H1 (cell line): ENCODE results near the gene ADD2. TPM values are rescaled to one million over a fixed set of nuclear protein-coding genes. Genes with fewer than 3 reads are reported as not detected.

Experiments
- CTCF ChIA-PET: fragments of 300-600 bp; sonication (Branson Sonifier 250); formaldehyde crosslinking; loops from one replicate; lab custom pipeline; 2021; ENCODE audit not compliant: partially characterized antibody; lab: Charles Lee
- POLR2A ChIA-PET: fragments of 300-600 bp; sonication (Branson Sonifier 250); formaldehyde crosslinking; loops from one replicate; lab custom pipeline; 2021; ENCODE audit warnings: inconsistent platforms; ENCODE audit not compliant: partially characterized antibody; lab: Charles Lee
- DNase-seq, 2 experiments: peaks; one replicate each; pipeline versions ENCODE4 v3.0.0 to v3.0.0-alpha.2; 2010 to 2022; ENCODE audit warnings: low spot score in 2 of 2, low read depth in 1 of 2, mixed read lengths in 1 of 2
- FAIRE-seq: peaks from 2 replicates; lab custom pipeline; 2011; peaks lifted over from hg19 to GRCh38; lab: Jason Lieb, UNC
- H2AFZ ChIP-seq: 2 replicates; pipeline ENCODE4 v1.8.1; 2012; ENCODE audit warnings: low read length, inconsistent platforms
- H2AK5ac ChIP-seq: 2 replicates; pipeline ENCODE4 v1.6.1; 2013; ENCODE audit warnings: low read depth, low read length
- H2BK120ac ChIP-seq: replicated peaks from 2 replicates; pipeline ENCODE3; 2013; ENCODE audit warnings: low read depth, low read length, inconsistent platforms
- H2BK12ac ChIP-seq: 2 replicates; pipeline ENCODE4 v1.6.1; 2013; ENCODE audit warnings: low read depth, low read length
- H2BK15ac ChIP-seq: 2 replicates; pipeline ENCODE4 v1.6.1; 2013; ENCODE audit warnings: low read length
- H2BK20ac ChIP-seq: 2 replicates; pipeline ENCODE4 v1.6.1; 2013; ENCODE audit warnings: low read length
- H2BK5ac ChIP-seq: 2 replicates; pipeline ENCODE4 v1.6.1; 2013; ENCODE audit warnings: low read depth, low read length
- H3K14ac ChIP-seq: 2 replicates; pipeline ENCODE4 v1.6.1; 2013; ENCODE audit warnings: inconsistent platforms; ENCODE audit not compliant: insufficient read length
- H3K18ac ChIP-seq: 2 replicates; pipeline ENCODE4 v1.6.1; 2013; ENCODE audit warnings: low read length; ENCODE audit errors: extremely low read depth
- H3K23ac ChIP-seq: 2 replicates; pipeline ENCODE4 v1.6.1; 2013; ENCODE audit warnings: inconsistent platforms; ENCODE audit not compliant: insufficient read length
- H3K23me2 ChIP-seq: 2 replicates; pipeline ENCODE4 v1.6.1; 2013; ENCODE audit warnings: low read depth, low read length
- H3K27ac ChIP-seq: 2 replicates; pipeline ENCODE4 v1.6.1; 2011; ENCODE audit warnings: low read depth, low read length, inconsistent platforms
- H3K27me3 ChIP-seq, 4 experiments: replicated peaks in 1 of 4; 1 replicate in 1 of 4; 2 replicates in 3 of 4; pipeline versions ENCODE4 v1.6.1 to v1.8.1; 2011 to 2013; ENCODE audit warnings: low read length in 3 of 4, mild to moderate bottlenecking in 3 of 4, inconsistent platforms in 2 of 4, mixed read lengths in 2 of 4, moderate library complexity in 1 of 4; ENCODE audit not compliant: control insufficient read depth in 3 of 4, insufficient read depth in 3 of 4; ENCODE audit errors: extremely low read depth in 1 of 4
- H3K36me3 ChIP-seq, 4 experiments: 2 replicates each; pipeline versions ENCODE4 v1.6.1 to v1.8.1; 2011 to 2013; ENCODE audit warnings: mild to moderate bottlenecking in 4 of 4, low read length in 3 of 4, moderate library complexity in 2 of 4, control low read depth in 1 of 4, inconsistent platforms in 1 of 4; ENCODE audit not compliant: insufficient read depth in 4 of 4, control insufficient read depth in 2 of 4
- H3K4ac ChIP-seq: replicated peaks from 2 replicates; pipeline ENCODE3; 2013; ENCODE audit warnings: low read length, low read depth, mixed read lengths, inconsistent platforms; ENCODE audit not compliant: insufficient read length
- H3K4me1 ChIP-seq, 4 experiments: replicated peaks in 1 of 4; 1 replicate in 1 of 4; 2 replicates in 3 of 4; pipeline versions ENCODE4 v1.6.1 to v1.8.1; 2011 to 2013; ENCODE audit warnings: low read length in 3 of 4, inconsistent platforms in 2 of 4, mixed read lengths in 1 of 4; ENCODE audit not compliant: insufficient read depth in 4 of 4, control insufficient read depth in 3 of 4
- H3K4me2 ChIP-seq, 2 experiments: 2 replicates each; pipeline versions ENCODE4 v1.6.1 to v1.8.1; 2011 to 2013; ENCODE audit warnings: low read depth in 2 of 2, low read length in 2 of 2, control low read depth in 1 of 2, inconsistent platforms in 1 of 2, mild to moderate bottlenecking in 1 of 2; ENCODE audit not compliant: insufficient read depth in 1 of 2
- H3K4me3 ChIP-seq, 4 experiments: fragments of 200-600, 300-600 bp in 1 of 4; sonication (generic), shearing (Covaris generic), sonication (Bioruptor Twin) in 1 of 4; 2 replicates each; pipeline versions ENCODE4 v1.5.1 to v1.8.1; 2011 to 2016; ENCODE audit warnings: low read length in 4 of 4, low read depth in 3 of 4, control low read depth in 2 of 4, inconsistent platforms in 2 of 4, mild to moderate bottlenecking in 2 of 4, mixed read lengths in 1 of 4, moderate library complexity in 1 of 4; ENCODE audit not compliant: insufficient read depth in 2 of 4; ENCODE audit errors: extremely low read depth in 1 of 4
- H3K56ac ChIP-seq: replicated peaks from 2 replicates; pipeline ENCODE3; 2013; ENCODE audit warnings: low read depth, mild to moderate bottlenecking, mixed read lengths, low read length, inconsistent platforms; ENCODE audit not compliant: insufficient read length
- H3K79me1 ChIP-seq: 2 replicates; pipeline ENCODE4 v1.6.1; 2013; ENCODE audit warnings: low read depth, low read length, control low read depth
- H3K79me2 ChIP-seq, 2 experiments: 2 replicates each; pipeline versions ENCODE4 v1.6.1 to v1.8.1; 2012 to 2013; ENCODE audit warnings: low read length in 2 of 2, mild to moderate bottlenecking in 2 of 2, inconsistent platforms in 1 of 2; ENCODE audit not compliant: insufficient read depth in 2 of 2, control insufficient read depth in 1 of 2
- H3K9ac ChIP-seq, 4 experiments: replicated peaks in 1 of 4; 1 replicate in 1 of 4; 2 replicates in 3 of 4; pipeline versions ENCODE4 v1.6.1 to v1.8.1; 2011 to 2013; ENCODE audit warnings: low read depth in 3 of 4, low read length in 3 of 4, control low read depth in 2 of 4, mild to moderate bottlenecking in 2 of 4, moderate library complexity in 2 of 4, inconsistent platforms in 1 of 4; ENCODE audit errors: extremely low read depth in 1 of 4
- H3K9me3 ChIP-seq, 2 experiments: 2 replicates each; pipeline versions ENCODE4 v1.6.1 to v1.8.1; 2012 to 2013; ENCODE audit warnings: mild to moderate bottlenecking in 2 of 2, moderate library complexity in 2 of 2, control low read depth in 1 of 2, inconsistent platforms in 1 of 2, low read depth in 1 of 2, low read length in 1 of 2, mixed read lengths in 1 of 2; ENCODE audit not compliant: insufficient read depth in 2 of 2
- H4K20me1 ChIP-seq, 2 experiments: replicated peaks in 1 of 2; 2 replicates each; pipeline versions ENCODE3 to v1.8.1; 2011 to 2013; ENCODE audit warnings: inconsistent platforms in 2 of 2, low read length in 2 of 2, mild to moderate bottlenecking in 1 of 2; ENCODE audit not compliant: insufficient read depth in 2 of 2, control insufficient read depth in 1 of 2
- H4K5ac ChIP-seq: 2 replicates; pipeline ENCODE4 v1.6.1; 2013; ENCODE audit warnings: low read length, low read depth, mixed read lengths, inconsistent platforms; ENCODE audit not compliant: insufficient read length
- H4K8ac ChIP-seq: 2 replicates; pipeline ENCODE4 v1.8.0; 2013; ENCODE audit warnings: mild to moderate bottlenecking, moderate library complexity, low read length, inconsistent platforms; ENCODE audit not compliant: insufficient read depth; ENCODE audit errors: extremely low read depth
- H4K91ac ChIP-seq: replicated peaks from 2 replicates; pipeline ENCODE3; 2013; ENCODE audit warnings: low read length, mixed read lengths, inconsistent platforms; ENCODE audit not compliant: insufficient read length
- HDAC6 ChIP-seq: IDR thresholded peaks from one replicate; pipeline ENCODE4 v1.7.1; 2012; ENCODE audit warnings: low read depth, mild to moderate bottlenecking, inconsistent platforms, low read length, moderate library complexity
- SIRT6 ChIP-seq: IDR thresholded peaks from one replicate; pipeline ENCODE4 v1.7.1; 2012; ENCODE audit warnings: low read length, inconsistent platforms
- WGBS, 2 experiments: shearing (Covaris generic) in 1 of 2; methylation state at CpG; one replicate each; pipeline versions ENCODE4 v1.1.6 to v1.1.7; 2013 to 2015; ENCODE audit warnings: low lambda C conversion rate in 2 of 2, mixed read lengths in 2 of 2, inconsistent platforms in 1 of 2, low coverage in 1 of 2, missing lambda C conversion rate in 1 of 2; ENCODE audit not compliant: insufficient replicate concordance in 2 of 2, insufficient coverage in 1 of 2, insufficient read length in 1 of 2; ENCODE audit errors: extremely low coverage in 1 of 2, missing lambda C conversion rate in 1 of 2; 5-methylcytosine and 5-hydroxymethylcytosine counted together
- polyA plus RNA-seq, 7 experiments: library from polyadenylated mRNA; depleted of rRNA in 3 of 7; stranded (reverse) in 5 of 7; unstranded in 2 of 7; fragments of >200 nt in 5 of 7; fragments of 200-250 nt in 2 of 7; gene quantifications; 1 replicate in 5 of 7; 2 replicates in 1 of 7; 4 replicates in 1 of 7; pipeline versions ENCODE4 v1.2.1 to v1.2.3, GENCODE V29; 2011 to 2013; ENCODE audit warnings: missing spikeins in 2 of 7, mixed read lengths in 2 of 7
- total RNA-seq: library from RNA; stranded (reverse); fragmentation: NEBNext Ultra II Directional; extraction: Animal tissue kit (Norgen Biotek cat#: 25700); gene quantifications from 2 replicates; pipeline ENCODE4 v1.2.1, GENCODE V29; 2021

The ADD2 gene
- total and polyA plus RNA-seq, 2 of the 8 experiments (the other 6 are each of a cell fraction or from before 2014, with no cell fraction given) = 58.5 to 170 TPM

GRCh38 chr2:70817284-70817954 lies 49.4 kb upstream of the ADD2 start:
- POLR2A ChIA-PET = no interaction called here
- CTCF ChIA-PET = interaction anchor here (0.7 to 1.2 kb wide), 3 partner anchors 28 to 121 kb away, joined by 3 to 4 read pairs (median 3); no protein-coding TSS in a partner anchor
- FAIRE-seq (no peak), DNase-seq (no peak)
- H3K56ac ChIP-seq = no peak overlapping the region
- no peak overlapping the region for H3K4me2 ChIP-seq
- no peak overlapping the region for H3K4ac ChIP-seq
- H3K9me3 ChIP-seq = no peaks in the 10 kb centered on the region
- H3K27ac ChIP-seq = no peak overlapping the region
- no peak overlapping the region for H4K91ac ChIP-seq
- TF ChIP-seq SIRT6 = no peak
- TF ChIP-seq HDAC6 = no peak
- H3K9ac ChIP-seq = no peak overlapping the region
- no peaks in the 10 kb centered on the region for H3K79me2 ChIP-seq
- H3K27me3 ChIP-seq = peaks cover 0 to 3% (median 0%) of the 10 kb centered on the region in 4 experiments; a peak in 2 of 7 replicates
- no peaks in the 10 kb centered on the region for H3K36me3 ChIP-seq
- H3K14ac ChIP-seq = no peak overlapping the region
- H2BK12ac ChIP-seq = no peak overlapping the region
- H2BK120ac ChIP-seq = no peak overlapping the region
- H2BK5ac ChIP-seq = no peak overlapping the region
- no peak overlapping the region for H2AK5ac ChIP-seq
- H3K4me3 ChIP-seq = no peak overlapping the region
- no peak overlapping the region for H3K18ac ChIP-seq
- H3K79me1 ChIP-seq = no peaks in the 10 kb centered on the region
- H4K5ac ChIP-seq = no peak overlapping the region
- H3K23me2 ChIP-seq = no peaks in the 10 kb centered on the region
- H2BK20ac ChIP-seq = no peak overlapping the region
- no peak overlapping the region for H2AFZ ChIP-seq
- 96% methylated on average over 3 of the region's 3 CpGs; no CpG with 5 or more reads in 1 of the 2 experiments for WGBS, 2 experiments
- H4K20me1 ChIP-seq = no peaks in the 10 kb centered on the region
- H4K8ac ChIP-seq = no peak overlapping the region
- no peak overlapping the region for H2BK15ac ChIP-seq
- no peak overlapping the region for H3K23ac ChIP-seq
- no peaks in the 10 kb centered on the region; a peak in 1 of 7 replicates for H3K4me1 ChIP-seq
